Choroid plexus epithelial cell (primary cell): ENCODE results near the gene NIN.

Experiments
- DNase-seq: peaks from one replicate; pipeline ENCODE4 v3.0.0-alpha.2; 2010; ENCODE audit warnings: low read depth
- H3K4me3 ChIP-seq: 2 replicates; pipeline ENCODE4 v1.5.1; 2011; ENCODE audit warnings: low read depth, mild to moderate bottlenecking, control low read depth, low read length, moderate library complexity
- CTCF ChIP-seq: conservative IDR thresholded peaks from 2 replicates; pipeline ENCODE4 v1.5.1; 2011; ENCODE audit warnings: low read depth, mild to moderate bottlenecking, control low read depth, inconsistent platforms, low read length, moderate library complexity

NIN gene, protein sequence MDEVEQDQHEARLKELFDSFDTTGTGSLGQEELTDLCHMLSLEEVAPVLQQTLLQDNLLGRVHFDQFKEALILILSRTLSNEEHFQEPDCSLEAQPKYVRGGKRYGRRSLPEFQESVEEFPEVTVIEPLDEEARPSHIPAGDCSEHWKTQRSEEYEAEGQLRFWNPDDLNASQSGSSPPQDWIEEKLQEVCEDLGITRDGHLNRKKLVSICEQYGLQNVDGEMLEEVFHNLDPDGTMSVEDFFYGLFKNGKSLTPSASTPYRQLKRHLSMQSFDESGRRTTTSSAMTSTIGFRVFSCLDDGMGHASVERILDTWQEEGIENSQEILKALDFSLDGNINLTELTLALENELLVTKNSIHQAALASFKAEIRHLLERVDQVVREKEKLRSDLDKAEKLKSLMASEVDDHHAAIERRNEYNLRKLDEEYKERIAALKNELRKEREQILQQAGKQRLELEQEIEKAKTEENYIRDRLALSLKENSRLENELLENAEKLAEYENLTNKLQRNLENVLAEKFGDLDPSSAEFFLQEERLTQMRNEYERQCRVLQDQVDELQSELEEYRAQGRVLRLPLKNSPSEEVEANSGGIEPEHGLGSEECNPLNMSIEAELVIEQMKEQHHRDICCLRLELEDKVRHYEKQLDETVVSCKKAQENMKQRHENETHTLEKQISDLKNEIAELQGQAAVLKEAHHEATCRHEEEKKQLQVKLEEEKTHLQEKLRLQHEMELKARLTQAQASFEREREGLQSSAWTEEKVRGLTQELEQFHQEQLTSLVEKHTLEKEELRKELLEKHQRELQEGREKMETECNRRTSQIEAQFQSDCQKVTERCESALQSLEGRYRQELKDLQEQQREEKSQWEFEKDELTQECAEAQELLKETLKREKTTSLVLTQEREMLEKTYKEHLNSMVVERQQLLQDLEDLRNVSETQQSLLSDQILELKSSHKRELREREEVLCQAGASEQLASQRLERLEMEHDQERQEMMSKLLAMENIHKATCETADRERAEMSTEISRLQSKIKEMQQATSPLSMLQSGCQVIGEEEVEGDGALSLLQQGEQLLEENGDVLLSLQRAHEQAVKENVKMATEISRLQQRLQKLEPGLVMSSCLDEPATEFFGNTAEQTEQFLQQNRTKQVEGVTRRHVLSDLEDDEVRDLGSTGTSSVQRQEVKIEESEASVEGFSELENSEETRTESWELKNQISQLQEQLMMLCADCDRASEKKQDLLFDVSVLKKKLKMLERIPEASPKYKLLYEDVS (N-terminal part only)

DNA sequence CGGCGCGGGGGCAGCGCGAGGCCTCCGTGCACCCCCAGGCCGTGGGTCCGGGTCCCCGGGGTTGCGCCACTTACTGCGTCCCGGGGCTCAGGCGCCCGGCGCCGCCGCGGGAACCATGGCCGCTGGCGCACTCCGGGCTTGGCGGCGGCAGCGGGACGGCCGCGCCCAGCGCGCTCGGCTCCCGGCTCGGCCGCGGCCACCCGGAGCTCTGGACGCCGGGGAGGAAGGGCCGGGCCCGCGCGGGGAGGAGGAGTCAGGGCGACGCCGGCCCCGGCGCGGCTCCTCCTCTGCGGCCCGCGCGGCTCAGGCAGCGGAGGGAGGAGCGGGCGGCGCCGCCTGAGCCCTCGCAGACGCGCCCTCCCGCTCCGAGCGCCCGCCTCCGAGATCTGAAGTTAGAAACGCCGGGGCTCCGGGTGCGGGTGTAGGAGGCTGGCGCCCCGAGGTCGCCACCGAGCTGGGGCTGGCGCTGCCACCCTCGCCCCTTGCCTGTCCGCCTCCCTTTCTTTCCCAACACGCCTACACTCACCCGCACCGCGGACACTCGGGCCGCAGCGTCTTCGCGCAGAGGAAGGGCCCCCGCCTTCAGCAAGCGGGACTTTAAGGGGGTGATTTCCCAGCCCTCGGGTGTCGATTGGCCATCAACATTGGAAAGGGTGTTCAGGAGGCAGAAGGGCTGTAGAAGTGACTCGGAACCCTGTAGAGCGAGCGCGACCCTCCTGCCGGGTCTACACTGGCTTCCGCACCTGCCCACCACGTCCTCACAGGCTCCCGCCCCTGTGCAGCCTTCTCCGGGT is at the start of gene NIN:
NIN (minus strand) TSS at position 231 of the 794 bp plus-strand sequence. CDS start 9,106 bp downstream, outside the sequence.
- DNase-seq: peak; percentile 81
- TF ChIP-seq CTCF: no peak
- peak within 1 kb of the TSS; percentile 80 for H3K4me3 ChIP-seq

DNA sequence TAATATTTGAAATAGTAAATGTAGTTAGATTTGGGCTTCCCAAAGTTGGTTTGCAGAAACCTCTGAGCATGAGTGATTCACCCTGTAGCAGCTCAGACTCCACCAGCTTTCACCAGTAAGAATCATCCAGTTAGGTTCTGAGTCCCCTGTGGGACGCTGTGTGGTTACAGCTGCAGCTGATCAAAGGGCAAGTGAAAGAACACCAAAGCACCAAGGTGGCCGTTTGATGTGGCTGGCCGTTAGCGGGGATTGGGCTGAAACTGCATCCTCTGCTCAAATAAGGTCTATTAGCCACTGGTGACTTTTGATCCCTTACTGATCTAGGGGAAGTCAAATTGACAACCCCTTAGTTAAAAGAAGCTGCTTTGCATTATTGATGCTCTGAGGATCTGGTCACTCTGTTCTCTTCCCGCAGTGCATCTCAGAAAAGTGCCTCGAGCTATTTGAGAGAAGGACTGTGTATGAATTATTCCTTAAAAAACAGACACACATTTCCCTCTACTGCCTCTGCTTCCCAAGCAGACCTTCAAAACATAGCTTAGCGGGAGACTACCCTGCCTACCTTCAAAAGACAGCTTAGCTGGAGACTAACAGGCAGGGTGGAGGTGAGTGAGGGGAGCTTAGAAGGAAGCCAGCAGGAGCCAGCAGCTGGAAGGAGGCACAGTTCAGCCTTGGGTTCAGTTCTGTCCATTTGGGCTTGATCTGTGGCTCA is 44.6 kb upstream of the NIN start:
- no peak for TF ChIP-seq CTCF
- H3K4me3 ChIP-seq: no peak overlapping the region
- DNase-seq: peak; percentile 63

GRCh38 chr14:50874757-50875156 is 43.8 kb upstream of the NIN start:
- H3K4me3 ChIP-seq: no peak overlapping the region
- no peak for DNase-seq
- no peak for TF ChIP-seq CTCF

DNA sequence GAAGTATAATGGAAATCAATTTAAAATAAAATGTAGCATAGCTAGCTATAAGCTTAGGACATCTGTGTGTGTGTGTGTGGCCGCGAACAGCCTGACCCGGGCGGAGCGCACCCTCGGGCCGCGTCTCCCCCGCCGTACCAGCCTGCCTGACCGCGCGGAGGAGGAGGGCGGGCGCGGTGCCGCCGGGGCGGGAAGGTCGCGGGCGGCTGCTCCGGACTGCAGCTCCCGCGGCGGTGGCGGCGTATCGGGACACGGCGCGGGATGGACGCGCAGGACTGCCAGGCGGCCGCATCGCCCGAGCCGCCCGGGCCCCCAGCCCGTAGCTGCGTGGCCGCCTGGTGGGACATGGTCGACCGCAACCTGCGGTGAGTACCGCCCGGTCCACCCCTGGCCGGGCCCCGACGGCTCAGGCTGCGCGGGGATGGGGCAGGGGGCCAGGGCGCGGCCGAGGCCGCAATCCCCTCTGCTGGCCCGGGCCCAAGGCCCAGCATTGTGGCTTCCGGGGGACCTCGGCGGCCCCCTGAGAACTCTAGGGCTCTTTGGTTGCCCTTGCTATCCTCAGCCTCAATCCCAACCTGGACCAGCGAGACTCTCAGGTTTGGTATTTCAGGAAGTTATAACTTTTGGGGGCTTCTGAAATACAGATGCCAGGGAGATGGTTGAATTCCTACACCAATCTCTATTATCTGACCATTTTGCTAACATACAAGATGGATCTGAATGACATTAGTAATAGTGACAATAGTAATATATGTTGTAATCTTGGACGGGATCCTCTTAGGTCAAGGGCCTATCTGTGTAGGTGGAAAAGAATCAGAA is 41.2 kb upstream of the NIN start, which contains the start of gene ABHD12B:
ABHD12B (plus strand) TSS at position 140 of the 819 bp plus-strand sequence; CDS start at position 262, 122 bp downstream.
- H3K4me3 ChIP-seq: peak within 1 kb of the TSS; percentile 36

More for the DNA sequence above, 41.2 kb upstream of the NIN start, which contains the start of gene ABHD12B:
- TF ChIP-seq CTCF: no peak
- peak; percentile 24 for DNase-seq
